ENCODE results near the gene MPIG6B.

The MPIG6B gene

GRCh38 chr6:31737991-31738979 lies 15.1 kb downstream of the MPIG6B start:
- peak; percentile 43 for DNase-seq (ENCODE audit: low read depth)

- peak; percentile 91 for DNase-seq (ENCODE audit: low read depth)
Measured at GRCh38 chr6:31739639-31740396, 16.6 kb downstream of the MPIG6B start, which contains the start of gene MSH5. TSS of gene MSH5 (plus strand) at chr6:31740005. CDS start at chr6:31740467, 462 bp downstream.

DNA sequence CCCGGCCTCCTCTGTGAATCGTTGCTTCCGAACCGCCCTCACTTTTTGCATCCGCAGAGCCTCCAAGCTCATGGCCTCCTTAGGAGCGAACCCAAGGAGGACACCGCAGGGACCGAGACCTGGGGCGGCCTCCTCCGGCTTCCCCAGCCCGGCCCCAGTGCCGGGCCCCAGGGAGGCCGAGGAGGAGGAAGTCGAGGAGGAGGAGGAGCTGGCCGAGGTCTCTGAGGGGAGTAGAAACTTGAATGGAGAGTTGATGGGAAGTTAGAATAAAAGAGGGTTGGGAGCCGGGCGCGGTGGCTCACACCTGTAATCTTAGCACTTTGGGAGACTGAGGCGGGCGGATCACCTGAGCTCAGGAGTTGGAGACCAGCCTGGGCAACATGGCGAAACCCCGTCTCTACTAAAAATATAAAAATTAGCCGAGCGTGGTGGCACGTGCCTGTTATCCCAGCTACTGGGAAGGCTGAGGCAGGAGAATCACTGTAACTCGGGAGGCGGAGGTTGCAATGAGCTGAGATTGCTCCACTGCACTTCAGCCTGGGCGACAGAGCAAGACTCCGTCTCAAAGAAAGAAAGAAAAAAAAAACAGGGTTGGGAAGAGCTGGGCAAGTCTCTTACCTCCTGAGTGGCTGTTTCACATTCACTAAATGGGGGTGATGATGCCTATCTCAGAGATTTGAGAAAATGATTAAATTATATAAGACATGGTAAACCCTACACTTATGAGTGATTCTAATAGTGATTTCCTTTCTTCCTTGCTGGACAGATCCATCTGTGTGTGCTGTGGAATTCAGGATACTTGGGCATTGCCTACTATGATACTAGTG lies 17.4 kb downstream of the MPIG6B start:
- DNase-seq (ENCODE audit: low read depth), result no peak

- no peak for DNase-seq (ENCODE audit: low read depth)
Measured at GRCh38 chr6:31741815-31742214, 18.6 kb downstream of the MPIG6B start.

- no peak for DNase-seq (ENCODE audit: low read depth)
Measured at GRCh38 chr6:31742894-31743293, 19.7 kb downstream of the MPIG6B start.

DNA sequence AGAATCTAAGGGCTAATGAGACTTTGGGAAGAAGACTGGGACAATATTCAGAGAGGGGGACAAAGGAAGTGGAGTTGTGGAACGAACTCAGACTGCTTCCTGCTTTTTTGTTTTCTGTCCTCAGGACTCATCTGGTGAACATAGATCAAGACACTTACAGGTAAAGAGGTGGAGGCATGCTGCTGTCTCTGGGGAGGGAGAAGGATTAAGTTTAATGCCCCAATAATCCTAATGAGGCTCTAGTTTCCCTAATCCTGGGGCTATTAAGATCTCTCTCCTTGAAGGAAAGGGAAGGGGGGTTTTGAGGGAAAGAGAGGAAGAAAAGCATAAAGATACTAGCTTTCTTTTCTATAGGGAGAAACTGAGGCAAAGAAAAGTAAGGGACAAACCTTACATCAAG lies 21.2 kb downstream of the MPIG6B start:
- DNase-seq (ENCODE audit: low read depth), result no peak

- no peak for DNase-seq (ENCODE audit: low read depth)
Measured at GRCh38 chr6:31749301-31750036, 26.3 kb downstream of the MPIG6B start.

GRCh38 chr6:31750411-31751022 lies 27.3 kb downstream of the MPIG6B start:
- no peak for DNase-seq (ENCODE audit: low read depth)

DNA sequence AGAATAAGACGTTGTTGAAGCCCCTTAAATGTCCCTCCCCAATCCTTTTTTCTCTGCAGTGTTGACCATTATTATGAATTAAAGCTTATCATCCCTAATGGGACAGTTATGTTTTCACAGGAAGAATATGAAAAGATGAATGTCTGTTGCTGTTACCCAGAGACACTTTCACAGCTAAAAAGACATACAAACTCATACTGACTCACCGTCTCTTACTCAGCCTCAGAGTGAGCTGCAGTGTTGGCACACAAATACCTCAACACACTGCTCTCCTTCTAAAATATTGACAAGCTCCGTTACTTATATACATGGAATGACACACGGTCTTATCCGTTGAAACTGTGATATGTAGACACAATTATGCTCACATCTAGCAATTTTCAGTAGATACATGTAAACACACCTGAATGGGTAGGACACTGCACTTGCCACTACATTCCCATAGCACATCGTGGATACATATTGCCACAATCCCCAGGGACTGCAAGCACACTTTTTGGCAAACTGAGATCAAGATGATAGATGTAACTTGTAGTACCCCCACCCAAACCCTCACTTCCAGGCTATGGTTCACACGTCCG lies 29.7 kb downstream of the MPIG6B start:
- no peak for DNase-seq (ENCODE audit: low read depth)

DNA sequence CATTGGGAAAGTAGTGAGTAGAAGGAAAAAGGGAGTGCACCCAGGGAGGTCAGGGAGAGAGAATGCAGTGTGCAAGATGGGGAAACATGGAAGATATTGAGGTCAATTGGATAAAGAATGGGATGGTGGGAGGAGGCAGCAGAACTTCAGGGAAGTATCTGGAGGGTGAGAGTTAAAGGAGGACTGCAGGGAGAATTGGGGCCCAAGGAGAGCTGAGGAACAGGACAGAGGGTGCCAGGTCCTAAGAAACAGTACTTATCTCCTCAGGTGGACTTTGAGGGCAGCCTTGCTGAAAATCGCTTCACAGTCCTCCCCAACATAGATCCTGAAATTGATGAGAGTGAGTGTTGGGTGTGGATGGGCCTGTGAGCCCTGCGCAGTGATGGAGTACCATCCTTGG lies 35.1 kb downstream of the MPIG6B start:
- no peak for DNase-seq (ENCODE audit: low read depth)

GRCh38 chr6:31760790-31761189 lies 37.6 kb downstream of the MPIG6B start:
- no peak for DNase-seq (ENCODE audit: low read depth)

DNA sequence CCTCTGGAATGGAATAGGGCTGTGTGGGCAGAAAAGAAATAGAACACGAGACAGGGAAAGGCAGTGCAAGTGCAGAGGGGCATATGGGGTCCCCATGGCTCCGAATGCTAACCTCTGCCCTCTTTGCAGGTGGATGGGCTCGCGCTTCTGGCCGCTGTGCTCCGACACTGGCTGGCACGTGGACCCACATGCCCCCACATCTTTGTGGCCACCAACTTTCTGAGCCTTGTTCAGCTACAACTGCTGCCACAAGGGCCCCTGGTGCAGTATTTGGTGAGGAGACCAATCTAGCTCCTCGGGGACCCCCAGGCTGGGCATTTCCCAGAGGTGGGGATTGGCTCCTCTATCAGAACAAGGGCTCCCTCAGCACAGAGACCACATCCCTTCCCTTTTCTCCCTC lies 38.2 kb downstream of the MPIG6B start:
- no peak for DNase-seq (ENCODE audit: low read depth)

- DNase-seq (ENCODE audit: low read depth), result no peak
Measured at GRCh38 chr6:31762356-31762755, 39.2 kb downstream of the MPIG6B start, which contains the start of gene SAPCD1. TSS of gene SAPCD1 (plus strand) at chr6:31762656. CDS start at chr6:31763055, 399 bp downstream.

DNA sequence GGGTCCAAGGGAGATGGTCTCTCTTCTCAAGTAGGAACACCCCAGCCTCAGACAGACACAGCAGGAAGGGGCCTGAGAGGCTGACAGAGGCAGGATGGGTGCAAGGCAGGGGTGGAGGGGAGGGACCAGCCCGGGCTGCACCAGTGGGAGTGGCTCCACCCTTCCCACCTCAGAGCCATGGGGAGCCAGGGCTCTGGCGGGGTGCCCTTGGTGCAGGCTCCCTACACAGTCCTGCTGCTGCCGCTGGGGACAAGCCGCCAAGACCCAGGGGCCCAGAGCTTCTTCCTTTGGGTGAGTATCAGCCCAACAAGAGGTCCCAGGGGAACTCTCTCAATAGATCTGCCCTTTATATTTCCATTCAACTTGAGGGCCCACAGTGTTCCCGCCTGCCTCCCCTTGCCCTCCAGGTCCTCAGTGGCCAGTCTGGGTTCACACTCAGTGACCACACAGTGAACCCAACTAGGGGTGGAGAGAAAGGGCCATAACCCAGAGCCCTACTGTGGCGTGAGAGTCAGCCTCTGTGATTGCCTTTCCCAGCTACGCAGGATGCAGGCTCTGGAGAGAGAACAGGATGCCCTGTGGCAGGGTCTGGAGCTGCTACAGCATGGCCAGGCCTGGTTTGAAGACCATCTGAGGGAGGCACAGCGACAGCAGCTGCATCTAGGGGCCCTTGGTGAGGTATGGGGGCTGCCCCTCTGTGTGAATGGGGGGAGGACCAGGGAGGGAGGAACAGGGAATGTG lies 39.9 kb downstream of the MPIG6B start:
- no peak for DNase-seq (ENCODE audit: low read depth)

GRCh38 chr6:31763619-31763940 lies 40.4 kb downstream of the MPIG6B start:
- no peak for DNase-seq (ENCODE audit: low read depth)

DNA sequence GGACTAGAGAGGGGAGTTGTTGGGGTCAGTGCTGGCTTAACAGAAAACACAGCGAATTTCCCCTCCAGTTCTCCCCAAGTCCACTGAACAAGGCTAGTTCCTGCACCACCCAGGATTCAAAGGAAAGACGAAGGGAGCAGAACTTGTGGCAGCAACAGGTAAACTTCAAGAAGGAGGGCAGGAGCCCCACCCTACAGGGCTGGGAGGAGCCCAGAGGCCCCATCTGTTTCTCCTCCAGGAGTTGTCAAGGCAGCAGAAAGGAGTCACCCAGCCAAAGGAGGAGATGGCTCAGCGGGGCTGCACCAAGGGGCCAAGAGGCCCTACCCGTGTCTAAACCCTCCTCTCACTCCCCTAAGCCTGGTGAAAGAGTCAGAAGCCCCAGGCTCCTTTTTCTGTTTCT lies 41.0 kb downstream of the MPIG6B start:
- DNase-seq (ENCODE audit: low read depth), result no peak

- DNase-seq (ENCODE audit: low read depth), result no peak
Measured at GRCh38 chr6:31765559-31765909, 42.4 kb downstream of the MPIG6B start.

DNA sequence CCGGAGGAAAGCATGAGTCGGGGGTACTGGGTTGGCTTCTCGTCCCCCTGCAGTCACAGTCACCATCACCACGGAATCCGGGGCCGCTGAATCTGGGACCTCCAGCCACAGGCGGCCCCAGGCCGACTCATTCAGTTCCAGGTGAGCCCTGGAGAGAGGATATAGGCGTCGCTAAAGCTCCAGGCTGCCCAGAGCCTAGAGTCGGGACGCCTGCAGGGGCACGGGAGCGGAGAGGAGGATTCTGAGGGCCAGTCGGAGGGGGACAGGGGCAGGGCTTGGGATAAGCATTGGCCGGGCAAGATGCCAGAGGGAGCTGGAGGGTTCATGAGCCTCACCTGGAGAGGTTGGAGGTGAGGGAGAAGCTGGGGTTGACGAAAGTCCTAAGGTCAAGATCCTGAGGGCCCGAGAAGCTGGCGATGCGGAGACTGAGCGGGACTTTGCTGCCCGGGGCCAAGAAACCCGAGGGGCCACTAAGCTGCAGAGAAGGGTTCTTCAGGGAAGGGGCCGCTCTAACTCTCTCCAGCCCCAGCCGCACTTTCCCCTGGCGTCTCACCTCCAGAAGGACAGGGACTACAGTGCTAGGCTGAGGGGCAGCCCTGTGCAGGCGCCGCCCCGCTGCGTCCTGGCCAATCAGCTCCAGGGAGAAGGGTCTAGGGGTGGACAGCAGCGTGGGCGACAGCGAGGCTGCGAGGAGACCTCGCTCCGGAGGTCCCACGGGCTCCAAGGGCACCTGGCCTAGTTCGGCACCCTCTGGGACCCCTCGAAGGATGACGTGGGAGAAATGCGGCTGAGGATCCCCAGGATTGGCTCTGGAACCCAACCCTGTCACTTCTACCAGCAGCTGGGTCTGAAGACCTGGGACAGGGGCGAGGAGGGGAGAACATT lies 43.0 kb downstream of the MPIG6B start:
- no peak for DNase-seq (ENCODE audit: low read depth)

- no peak for DNase-seq (ENCODE audit: low read depth)
Measured at GRCh38 chr6:31767096-31767645, 44.0 kb downstream of the MPIG6B start.

Data from stimulated activated CD8-positive, alpha-beta memory T cell treated with anti-CD3 and anti-CD28 coated beads, Interleukin-12 subunit alpha, Interleukin-12 subunit beta, amount 100 ng/mL, for 4 hours (primary cell).